GM10248 (cell line): ENCODE data around the gene ARGLU1.

ENCODE experiments used
- CTCF ChIA-PET: fragments of 300-600 bp; sonication (Branson Sonifier 250); formaldehyde crosslinking; extraction: SDS; loops from one replicate; lab custom pipeline; 2021; ENCODE audit warnings: antibody characterized with exemption; lab: Yijun Ruan, JAX
- POLR2A ChIA-PET: fragments of 350-650 bp; sonication (Branson Sonifier 250); formaldehyde crosslinking; extraction: SDS; loops from one replicate; lab custom pipeline; 2020; ENCODE audit warnings: antibody characterized with exemption; lab: Yijun Ruan, JAX
- DNase-seq: peaks from one replicate; pipeline ENCODE4 v3.0.0; 2012; ENCODE audit errors: extremely low spot score
- CTCF ChIP-seq: IDR thresholded peaks from 2 replicates; pipeline ENCODE4 v1.5.1; 2012; ENCODE audit warnings: mild to moderate bottlenecking, low read depth; ENCODE audit errors: extremely low read depth, missing control alignments, control extremely low read depth

ARGLU1 gene

GRCh38 chr13:106575896-106576295 lies 8.0 kb upstream of the ARGLU1 start:
- ChIA-PET POLR2A (no interaction called here), CTCF (interaction anchor here (0.6 to 1.0 kb wide), 2 partner anchors 39 to 44 kb away, joined by 3 read pairs; no protein-coding TSS in a partner anchor)
- DNase-seq = no peak
- TF ChIP-seq CTCF = no peak

- no peak for TF ChIP-seq CTCF
- POLR2A ChIA-PET = no interaction called here
- no peak for DNase-seq
- CTCF ChIA-PET = interaction anchor here (1.1 to 1.4 kb wide), 3 partner anchors 12 to 15 kb away, joined by 3 to 5 read pairs (median 4); no protein-coding TSS in a partner anchor
Observed at GRCh38 chr13:106573868-106574267, 5.9 kb upstream of the ARGLU1 start.

- CTCF ChIA-PET = interaction anchor here (1.1 to 1.4 kb wide), 3 partner anchors 12 to 15 kb away, joined by 3 to 5 read pairs (median 4); no protein-coding TSS in a partner anchor
- POLR2A ChIA-PET = no interaction called here
- no peak for DNase-seq
- no peak for TF ChIP-seq CTCF
Observed at GRCh38 chr13:106573284-106573846, 5.4 kb upstream of the ARGLU1 start.

GRCh38 chr13:106570299-106570852 lies 2.4 kb upstream of the ARGLU1 start:
- no peak for TF ChIP-seq CTCF
- ChIA-PET POLR2A (no interaction called here), CTCF (interaction anchor here (1.1 kb wide), 1 partner anchor 34 kb away, joined by 7 read pairs; the partner anchor contains the start of gene EFNB2)
- no peak for DNase-seq

GRCh38 chr13:106569233-106570095 lies 1.5 kb upstream of the ARGLU1 start:
- TF ChIP-seq CTCF = no peak
- DNase-seq = no peak
- CTCF ChIA-PET = interaction anchor here (0.6 to 2.5 kb wide), 7 partner anchors 10 to 51 kb away, joined by 3 to 8 read pairs (median 3); partner anchors contain the start of gene EFNB2
- POLR2A ChIA-PET = no interaction called here
